Fibroblast of skin of right biceps (primary cell): ENCODE results near the gene SMS.

Experiments used
- DNase-seq: peaks from one replicate; pipeline ENCODE4 v3.0.0-alpha.2; 2013

Gene SMS

DNA sequence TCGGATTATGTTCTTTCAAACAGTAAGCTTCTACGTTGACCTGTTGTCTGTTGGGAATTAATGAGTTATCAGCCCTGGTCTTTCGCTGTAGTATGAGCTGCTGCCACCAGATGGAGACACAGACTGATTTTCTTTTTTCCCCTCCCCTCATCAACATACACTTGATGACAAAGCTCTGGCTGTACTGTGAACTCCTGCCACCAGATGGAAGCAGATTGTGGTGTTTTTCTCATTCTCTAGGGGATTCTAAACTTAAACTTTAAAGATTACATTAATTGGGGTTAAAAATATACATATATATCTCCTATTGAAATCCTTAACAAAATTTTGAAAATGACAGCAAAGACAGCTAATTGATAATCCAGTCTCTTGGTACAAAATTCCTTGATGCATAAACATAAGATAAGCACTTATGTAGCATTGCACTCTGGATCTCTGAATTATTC lies 44.8 kb downstream of the SMS start:
- DNase-seq = peak; percentile 76

DNA sequence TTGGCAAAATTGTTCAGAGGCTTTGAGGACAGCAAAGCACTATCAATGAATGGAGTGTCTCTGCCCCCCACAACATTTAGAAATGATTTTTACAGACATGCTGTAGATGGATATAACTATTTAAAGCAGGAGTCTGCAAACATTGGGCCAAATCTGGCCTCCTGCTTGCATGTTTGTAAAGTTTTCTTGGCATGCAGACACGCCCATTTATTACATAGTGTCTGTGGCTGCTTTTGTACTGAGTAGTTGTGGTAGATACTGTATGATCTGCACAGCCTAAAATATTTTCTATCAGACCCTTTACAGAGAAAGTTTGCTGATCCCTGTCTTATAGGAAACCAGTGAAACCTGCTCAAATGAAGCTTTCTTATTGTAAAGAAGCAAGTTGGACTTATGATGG lies 46.1 kb downstream of the SMS start:
- DNase-seq = peak; percentile 11

DNA sequence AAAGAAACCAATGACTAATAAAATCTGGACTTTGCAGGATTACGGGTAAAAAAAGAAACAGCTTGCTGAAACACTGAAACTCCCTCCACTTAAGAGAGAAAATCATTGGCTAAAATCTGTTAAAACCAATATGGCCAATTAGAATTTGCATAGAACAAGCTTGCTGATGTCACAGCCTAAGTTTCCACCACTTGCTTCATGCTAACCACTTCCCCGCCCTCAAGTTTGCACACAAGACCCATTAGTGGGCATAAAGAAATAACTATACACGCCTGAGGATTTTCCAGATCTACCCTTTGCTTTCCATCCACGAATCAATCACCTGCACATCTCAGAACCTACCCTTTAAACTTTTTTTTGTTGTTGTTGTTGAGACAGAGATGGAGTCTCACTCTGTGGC lies 48.9 kb downstream of the SMS start:
- no peak for DNase-seq

DNA sequence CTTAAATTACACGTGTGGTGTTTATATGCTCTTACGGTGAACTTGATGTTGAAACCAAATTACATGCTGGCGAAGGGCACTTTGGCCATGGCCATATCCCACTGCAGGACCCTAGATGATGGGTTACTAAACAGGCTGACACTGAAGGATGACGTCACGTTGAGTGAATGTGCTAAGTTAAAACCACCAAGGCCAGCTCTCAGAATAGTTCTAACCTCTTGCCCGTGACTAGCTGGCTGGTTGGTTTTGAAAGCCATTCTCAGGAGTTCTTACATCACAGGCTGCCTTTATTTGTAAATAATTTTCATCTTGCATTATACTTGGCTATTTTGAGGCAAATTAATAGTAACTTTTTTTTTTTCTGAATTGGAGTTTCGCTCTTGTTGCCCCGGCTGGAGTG lies 50.3 kb downstream of the SMS start:
- no peak for DNase-seq

DNA sequence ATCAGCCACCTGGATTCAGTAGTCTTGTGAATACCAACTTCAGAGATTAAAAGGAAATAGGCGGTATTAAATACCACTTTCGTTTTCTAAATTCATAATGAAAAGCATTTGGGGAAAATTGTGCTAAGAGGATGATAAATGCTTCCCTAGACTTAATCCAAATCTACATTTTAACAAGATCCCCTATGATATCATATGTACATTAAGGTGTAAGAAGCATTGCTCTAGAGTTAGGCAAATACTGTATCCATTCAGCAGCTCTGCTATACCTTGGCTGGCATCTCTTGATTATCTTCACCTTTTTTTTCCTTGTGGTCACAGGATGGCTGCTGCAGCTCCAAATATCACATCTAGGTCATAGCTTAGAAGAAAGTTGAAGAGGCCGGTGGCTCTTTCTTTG lies 51.0 kb downstream of the SMS start:
- DNase-seq = no peak

DNA sequence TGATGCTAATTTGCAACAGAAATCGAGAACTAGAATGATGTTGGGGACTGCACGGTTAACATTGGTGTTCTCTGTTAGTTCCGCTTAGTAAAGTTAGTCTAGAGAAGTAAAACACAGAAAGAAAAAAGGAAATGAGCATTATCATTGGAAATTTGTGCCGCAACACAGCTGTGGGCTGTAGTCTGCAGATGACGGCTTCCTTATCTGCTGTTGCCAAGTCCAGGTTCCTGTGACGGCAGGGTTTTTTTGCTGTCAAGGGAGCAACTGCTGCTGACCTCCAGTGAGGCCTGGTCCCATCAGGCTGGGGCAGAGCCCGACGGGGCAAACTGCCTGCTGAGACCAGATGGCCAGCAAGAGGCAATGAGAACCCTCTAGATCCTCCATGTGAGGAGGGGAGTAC lies 52.8 kb downstream of the SMS start:
- no peak for DNase-seq

DNA sequence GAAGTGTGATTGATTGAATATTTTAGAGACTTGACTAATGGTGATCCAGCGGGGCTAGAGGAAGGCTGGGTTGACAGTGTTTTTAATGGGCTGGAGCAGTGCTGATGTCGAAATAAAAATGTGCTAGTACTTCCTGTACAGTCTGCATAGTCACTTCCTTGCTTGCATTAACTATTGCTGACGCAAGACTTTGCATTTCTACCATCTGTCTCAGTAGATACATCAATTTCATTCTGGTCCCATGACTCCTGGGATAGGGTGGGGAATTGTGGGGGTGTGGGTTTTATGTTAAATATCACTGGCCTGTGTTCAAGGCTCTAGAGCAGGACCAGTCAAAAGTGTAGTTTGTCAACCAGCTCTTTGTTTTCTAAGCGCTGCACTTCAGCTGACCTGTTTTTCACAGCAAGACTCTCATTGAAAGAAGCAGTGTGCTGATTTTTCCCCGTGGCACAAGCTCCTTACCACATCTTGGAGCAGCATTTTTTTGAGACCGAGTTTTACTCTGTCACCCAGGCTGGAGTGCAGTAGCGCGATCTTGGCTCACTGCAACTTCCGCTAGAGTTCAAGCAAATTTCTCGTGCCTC lies 56.5 kb downstream of the SMS start:
- DNase-seq = peak; percentile 66

DNA sequence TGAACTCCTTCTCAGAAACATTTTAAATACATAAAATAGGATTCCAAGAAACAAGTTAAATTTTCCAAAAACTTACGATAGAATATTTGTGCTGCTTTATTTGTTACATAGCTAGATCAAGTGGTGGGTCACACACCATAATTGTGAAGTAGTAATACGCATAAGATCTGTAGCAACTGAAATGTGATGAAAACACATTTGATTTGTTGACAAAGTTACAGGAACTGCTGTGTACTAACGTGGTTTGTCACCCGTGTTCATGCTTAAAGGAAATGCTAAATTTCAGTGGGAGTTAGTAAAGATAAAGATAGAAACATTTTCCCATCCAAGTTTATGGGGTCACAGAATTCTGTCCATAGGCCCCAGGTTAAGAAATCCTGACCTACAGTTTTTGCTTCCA lies 57.5 kb downstream of the SMS start:
- DNase-seq = no peak

DNA sequence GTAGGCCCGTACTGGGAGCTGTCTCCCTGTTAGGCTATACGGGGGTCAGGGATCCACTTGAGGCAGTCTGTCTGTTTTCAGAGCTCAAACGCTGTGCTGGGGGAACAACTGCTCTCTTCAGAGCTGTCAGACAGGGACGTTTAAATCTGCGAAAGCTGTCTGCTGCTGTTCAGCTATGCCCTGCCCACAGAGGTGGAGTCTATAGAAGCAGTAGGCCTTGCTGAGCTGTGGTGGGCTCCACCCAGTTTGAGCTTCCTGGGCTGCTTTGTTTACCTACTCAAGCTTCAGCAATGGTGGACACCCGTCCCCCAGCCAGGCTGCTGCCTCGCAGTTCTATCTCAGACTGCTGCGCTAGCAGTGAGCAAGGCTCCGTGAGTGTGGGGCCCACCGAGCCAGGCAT lies 64.4 kb downstream of the SMS start:
- no peak for DNase-seq

DNA sequence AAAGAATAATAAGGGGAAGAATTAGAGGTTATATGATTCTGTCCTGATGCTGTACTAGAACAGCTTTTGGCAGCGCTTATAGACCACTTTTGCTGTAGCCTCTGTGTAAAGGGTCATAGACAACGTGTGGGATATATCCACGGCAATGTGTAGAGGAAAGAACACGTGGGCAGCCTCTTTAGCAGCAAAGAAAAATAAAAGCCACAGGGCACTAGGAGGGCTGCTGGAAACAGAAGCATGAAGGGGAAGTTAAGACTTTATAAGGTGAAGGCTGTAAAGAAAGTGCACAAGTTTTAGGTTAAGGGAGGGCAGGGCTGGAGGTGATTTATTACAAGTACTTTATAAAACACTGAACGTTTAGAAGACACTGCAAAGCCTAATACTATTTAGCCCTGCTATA lies 71.5 kb downstream of the SMS start:
- DNase-seq = no peak

DNA sequence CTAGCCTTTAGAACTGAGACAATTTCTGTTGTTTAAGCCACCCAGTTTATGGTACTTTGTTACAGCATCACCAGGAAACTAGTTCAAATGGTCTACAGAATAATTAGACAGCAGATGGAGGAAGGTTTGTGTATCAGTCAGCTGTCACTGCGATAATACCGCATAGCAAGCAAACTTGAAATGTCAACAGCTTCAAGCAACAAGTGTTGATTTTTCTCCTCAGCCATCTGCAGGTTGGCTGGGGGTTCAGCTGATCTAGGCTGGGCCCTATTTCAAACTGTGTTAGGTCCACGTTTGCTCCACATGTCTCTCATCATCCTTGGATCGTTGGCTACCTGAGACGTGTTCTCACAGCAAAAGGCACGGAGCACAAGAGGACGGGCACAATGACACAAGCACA lies 72.4 kb downstream of the SMS start:
- no peak for DNase-seq

DNA sequence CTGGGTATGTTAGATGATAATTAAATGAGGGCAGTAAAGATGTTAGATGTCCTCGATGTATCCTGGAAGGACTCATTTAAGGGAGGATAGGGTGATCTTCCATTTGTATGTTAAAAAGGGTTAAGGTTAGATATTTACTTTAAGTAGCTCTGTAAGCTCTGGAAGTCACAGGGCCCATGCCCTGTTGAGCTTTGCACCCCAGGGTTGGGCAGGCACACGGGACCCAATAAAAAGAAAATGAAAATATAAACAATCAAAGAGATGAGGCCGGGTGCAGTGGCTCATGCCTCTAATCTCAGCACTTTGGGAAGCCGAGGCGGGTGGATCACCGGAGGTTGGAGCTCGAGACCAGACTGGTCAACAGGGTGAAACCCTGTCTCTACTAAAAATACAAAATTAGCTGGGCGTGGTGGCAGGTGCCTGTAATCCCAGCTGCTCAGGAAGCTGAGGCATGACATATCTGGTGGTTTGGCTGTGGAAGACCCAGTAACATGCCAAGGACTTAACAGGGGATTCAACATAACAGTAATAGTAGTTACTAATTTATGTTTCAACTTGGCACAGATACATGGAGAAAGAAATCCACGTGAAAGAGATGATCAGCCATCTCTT lies 74.7 kb downstream of the SMS start:
- DNase-seq = no peak

DNA sequence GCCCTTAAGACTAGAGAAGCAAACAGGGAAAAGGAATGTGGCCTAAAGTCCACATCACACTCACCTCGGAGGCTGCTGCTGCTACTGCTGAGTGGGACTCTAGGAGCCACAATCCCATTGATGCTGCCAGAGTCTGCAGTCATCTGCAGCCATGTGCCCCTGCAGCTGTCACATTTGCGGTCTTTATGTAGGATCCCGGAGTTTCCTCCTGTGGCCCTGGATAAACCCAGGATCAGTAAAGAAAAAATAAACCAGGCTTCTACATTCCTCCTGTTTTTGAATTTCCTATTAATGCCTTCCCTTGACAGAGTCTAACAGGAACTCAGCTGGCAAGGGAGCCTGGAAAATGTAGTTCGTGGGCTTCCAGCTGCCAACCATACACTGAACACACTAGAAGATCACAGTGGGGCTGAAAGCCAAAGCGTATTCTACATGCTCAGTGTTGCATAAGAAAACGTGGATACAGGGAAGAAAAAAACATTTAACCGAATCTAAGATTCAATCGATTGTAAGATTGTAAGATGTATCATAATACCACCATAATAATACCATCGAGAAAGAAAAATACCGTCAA lies 81.3 kb downstream of the SMS start:
- DNase-seq = no peak

DNA sequence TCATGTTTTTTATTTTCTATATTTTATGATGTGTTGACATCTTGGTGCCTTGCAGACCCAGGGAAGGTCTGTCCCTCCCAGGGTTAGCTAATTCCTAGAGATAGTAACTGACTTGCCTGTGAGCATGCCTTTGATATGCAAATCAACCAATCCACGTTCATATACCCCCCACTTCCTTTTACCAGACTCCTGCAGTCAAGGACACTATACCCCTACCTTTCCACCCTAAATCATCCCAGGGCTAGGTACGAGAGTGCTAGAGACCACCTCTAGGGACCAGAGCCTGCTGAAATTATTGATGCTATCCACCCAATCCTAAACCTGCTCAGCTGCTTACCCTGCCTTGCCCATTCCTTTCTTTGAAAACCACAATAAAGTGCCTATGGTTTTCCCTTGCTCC lies 84.1 kb downstream of the SMS start:
- DNase-seq = no peak

DNA sequence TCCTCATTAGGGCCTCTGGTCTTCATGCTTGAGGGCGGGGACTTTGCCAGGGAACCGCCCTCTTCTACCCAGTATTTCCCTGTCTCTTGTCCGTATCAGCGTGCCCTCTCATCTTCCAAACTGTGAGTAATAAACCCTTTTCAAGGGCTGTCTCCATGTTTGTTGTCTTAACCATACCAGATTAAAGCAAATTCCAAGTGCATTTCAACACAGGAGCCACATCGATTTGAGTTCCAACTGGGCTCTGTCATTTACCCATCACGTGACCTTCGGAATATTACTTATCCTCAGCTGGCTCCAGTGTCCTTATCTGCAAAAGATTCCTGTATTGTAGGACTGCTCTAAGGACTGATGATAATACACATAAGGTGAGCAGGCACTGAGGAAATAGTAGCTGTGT lies 85.2 kb downstream of the SMS start:
- DNase-seq = no peak

DNA sequence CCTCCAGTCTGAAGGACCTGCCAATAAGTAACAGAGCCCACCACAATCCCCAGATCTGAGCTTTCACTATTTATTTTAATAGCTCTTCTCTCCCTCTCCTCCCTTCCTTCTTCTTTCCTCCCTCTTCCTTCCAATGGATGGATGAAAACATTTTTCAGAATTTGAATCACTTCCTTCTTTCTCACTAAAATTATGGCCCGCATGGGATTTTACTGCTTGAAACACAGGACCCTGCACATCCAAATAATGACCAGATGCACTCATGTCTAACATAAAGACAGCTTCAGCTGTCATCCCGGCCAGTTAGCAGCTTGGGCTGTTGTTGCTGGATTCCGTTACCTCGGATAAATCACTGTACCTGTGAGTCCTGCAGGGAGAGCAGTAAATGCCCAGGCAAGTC lies 86.2 kb downstream of the SMS start:
- DNase-seq = no peak

DNA sequence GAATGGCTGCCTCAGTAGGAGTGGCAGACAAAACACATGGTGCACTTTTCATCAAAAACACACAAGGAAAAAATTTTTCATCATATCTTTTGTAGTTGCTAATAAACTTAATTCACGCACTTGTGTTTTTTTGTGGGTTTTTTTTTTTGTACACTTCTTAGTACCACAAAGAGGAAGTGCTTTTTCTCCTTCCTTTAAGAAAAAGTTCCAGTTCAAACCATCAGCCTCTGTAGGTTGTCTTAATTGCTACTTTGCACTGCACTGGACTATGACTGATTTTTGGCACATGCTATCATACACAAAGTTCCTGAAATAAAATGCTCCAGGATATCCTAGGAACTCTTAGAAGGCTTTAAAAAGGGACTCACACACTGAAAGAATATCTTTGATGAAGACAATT lies 91.6 kb downstream of the SMS start, which contains the start of gene PHEX:
PHEX (plus strand) TSS at position 242 of the 400 bp plus-strand sequence. CDS start 681 bp downstream, outside the sequence.
- no peak for DNase-seq

DNA sequence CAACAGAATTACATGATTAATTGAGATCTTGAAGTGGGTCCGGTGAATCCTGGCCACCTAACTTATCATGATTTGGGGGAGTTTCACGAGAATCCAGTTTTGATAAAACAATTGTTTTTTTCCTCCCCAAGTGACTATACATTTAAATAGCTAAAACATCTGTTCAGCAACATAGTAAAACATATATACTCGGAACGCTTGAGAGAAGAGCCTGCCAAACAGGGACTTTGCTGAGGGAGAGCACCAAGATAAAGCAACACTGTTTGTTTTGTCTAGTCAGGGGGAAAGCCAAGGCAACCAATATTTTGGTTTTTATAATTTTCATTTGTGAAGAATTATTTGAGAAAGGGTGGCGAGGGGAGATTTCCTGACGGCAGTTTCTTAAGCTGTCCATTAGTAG lies 92.0 kb downstream of the SMS start:
- DNase-seq = no peak

DNA sequence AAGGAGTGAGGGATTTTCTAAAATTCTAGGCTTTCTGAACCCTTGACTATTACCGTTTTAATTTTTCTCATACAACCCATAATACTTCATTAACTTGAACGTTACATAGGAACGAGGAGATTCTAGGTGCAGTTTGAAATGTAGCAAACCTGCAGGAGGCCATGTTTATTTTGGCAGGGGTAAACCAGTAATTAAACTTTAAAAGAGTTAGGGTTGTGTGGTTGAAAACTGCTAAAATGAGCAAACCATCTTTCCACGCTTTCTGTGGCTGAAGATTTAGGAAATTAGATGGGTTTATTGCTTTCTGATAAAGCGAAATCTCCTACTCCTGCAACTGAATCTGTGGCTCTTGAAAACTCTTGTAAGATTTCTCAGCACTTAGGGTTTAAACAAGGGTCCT lies 93.3 kb downstream of the SMS start:
- no peak for DNase-seq

DNA sequence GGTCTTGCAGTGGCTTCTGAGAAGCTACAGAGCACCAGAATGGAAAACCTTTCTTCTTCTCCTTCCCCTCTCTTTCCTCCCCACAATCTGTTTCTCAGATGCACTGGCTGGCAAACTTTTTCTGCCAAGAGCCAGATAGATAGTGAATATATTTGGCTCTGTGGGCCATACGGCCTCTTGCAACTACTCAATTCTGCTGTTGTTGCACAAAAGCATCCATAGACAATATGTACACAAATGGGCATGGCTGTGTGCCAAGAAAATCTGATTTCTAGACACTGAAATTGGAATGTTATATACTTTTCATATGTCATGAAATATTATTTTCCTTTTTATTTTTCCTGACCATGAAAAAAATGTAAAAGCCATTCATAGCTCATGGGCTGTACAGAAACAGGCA lies 94.7 kb downstream of the SMS start:
- no peak for DNase-seq

DNA sequence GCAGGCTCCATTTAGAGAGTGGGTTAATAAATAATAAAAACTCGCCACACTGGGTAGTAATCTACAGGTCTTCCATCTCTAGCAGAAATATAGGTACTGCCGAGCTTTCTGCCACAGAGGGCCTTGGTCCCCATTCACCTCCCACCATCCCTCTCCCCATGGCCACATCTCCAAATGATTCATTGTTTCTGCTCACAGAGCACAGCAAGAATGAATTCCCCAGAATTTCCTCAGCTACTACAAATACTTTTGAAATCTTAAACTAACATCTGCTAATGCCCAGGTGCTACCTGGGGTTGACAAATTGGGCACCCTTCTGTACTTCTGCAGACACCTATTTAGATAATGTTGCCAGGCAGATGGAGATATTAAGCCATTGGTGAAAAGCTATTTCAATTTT lies 96.7 kb downstream of the SMS start:
- no peak for DNase-seq

DNA sequence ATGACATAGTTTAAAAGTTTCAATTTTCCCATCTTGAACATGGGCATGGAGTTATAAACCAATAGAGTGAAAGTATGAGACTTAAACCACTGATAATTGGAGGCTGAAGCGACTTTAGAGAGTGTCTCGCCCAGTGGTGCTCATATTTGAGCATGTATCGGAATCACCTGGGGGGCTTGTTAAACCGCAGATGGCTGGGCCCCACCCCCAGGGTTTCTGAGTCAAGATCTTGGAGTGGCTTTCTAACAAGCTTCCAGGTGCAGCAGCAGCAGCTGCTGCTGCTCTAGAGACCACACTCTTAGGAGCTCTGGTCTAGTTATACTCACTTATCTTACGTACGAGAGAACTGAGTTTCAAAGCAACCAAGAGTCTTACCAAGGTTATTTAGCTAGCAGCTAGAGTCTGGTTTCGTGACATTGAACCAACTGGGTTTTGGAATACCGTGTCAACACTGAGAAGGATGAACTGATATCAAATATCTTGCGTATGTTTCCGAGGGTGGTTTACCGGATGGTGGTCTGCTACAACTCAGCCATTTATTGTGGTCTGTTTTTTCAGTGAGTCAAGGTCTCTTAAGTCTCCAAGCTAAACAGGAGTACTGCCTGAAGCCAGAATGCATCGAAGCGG lies 97.5 kb downstream of the SMS start:
- DNase-seq = no peak

DNA sequence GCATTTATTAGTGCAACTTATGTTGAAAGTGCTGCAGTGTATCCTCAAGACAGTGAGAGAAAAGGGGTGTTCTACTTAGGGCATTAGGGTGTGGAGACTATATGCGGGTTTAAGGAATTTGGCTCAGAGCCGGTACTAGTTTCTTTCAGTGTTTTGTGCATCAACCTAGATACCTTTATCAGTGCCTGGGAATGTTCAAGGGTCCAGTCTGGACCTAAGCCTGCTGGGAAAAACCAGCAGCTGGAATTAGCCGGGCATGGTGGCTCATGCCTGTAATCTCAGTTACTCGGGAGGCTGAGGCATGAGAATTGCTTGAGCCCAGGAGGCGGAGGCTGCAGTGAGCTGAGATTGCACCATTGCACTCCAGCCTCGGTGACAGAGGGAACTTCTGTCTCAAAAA lies 99.0 kb downstream of the SMS start:
- no peak for DNase-seq

DNA sequence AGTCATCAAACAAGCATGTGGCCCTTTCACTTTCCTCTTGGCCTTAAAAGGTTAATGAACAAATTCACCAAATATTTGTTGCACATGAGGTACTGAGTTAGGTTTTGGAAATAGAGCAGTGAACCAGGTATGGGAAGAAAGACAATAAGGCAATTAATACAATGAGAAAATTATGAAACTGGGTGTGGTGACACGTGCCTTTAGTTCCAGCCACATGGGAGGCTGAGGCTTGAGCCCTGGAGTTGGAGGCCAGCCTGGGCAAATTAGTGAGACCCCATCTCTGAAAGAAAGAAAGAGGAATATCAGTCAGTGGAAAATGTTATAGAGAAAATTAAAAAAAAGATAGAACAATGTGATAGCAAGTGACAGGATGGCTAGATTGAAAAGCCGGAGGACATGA lies 99.7 kb downstream of the SMS start:
- DNase-seq = no peak
